HG02970 (cell line): ENCODE data around the gene SHISA8.

Source experiments
- ATAC-seq: cut with Tn5 transposase; IDR thresholded peaks from one replicate; pipeline ENCODE4 v1.9.1; 2021; ENCODE audit warnings: mild to moderate bottlenecking, moderate library complexity, moderate number of reproducible peaks; ENCODE audit not compliant: unreplicated experiment, low FRiP score

Gene SHISA8

DNA sequence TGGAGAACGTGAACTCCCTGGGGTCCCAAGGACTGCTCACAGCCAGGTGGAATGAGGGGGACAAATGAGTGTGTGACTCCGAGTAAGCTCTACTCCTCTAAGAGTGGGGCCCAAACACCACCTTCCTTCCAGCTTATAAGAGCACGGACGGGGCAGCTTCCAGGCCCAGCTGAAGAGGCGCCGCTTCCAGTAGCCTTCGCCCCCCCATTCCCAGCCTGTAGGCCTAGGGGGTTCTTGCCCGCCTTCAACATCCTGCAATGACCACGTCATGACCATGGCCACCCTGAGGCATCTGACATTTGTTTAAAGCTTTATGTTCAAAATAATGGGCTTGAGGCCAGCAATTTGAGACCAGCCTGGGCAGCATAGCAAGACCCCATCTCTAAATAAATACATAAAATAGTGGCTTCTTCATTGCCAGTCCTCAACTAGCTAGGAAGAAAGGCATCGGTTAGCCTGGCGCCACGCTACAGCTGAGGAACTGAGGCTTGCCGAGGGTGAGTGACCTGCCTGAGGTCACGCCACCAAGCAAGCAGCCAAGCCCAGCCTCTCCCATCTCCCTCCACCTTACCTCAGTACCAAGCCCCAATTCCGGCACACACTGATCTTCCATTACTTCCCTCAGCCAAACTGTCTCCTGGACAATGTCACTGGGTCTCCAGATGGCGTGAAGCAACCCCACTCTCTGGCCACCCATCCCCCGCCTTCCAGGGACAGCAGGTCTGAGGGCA, 19.6 kb upstream of the SHISA8 start:
- ATAC-seq = no peak

DNA sequence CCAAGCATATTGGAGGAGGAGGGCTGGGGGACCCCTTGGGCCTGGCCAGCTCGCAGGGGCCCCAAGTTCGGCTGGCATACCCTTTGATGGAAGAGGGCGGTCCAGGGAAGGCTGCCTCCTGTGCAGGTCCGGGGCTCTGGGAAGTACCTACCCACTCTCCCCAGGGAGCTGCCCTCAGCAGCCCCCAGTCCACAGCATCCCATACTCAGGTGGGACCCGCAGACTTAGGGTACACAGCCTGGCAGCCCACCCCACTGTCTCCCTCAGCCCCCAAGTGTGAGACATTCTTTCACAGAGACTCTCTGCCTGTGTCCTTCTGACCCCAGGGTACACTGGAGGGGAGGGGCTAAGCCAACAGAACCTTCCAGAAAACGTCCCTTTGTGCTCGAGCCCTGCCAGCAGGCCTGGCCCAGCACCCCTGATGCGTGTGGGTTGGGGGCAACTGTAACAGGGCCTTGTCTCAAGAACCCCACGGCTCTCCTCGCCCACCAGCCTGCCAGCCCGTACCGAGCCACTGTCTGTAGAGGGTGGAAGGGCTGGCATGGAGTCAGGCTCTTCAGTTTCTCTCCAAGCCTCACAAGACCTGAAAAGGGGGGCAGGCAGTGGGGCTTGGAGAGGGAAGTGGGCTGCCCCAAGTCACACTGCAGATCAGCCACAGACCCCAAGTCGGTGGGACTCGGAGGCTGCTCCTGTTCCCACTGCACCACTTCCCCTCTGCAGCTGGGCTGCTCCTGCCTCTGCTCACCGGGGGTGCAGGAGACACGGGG, 18.7 kb upstream of the SHISA8 start:
- no peak for ATAC-seq

DNA sequence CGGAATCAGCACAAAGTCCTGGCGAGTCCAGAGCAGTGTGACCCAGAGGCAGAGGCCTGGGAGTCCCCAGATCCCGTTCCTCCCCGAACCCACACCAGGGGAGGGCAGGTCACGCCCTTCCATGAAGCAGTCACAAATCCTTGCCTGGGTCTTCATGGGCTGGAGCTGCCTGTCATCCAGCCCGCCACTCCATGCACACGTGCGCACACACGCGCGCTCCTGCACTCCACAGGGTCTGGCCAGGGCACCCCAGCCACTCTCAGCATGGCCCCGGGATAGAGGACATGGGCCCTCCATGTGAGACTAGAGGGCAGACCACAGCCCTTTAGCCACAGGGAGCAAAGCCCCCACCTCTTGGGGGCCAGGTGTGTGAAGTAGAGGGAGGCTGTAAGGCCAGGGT, 17.5 kb upstream of the SHISA8 start:
- ATAC-seq = no peak

DNA sequence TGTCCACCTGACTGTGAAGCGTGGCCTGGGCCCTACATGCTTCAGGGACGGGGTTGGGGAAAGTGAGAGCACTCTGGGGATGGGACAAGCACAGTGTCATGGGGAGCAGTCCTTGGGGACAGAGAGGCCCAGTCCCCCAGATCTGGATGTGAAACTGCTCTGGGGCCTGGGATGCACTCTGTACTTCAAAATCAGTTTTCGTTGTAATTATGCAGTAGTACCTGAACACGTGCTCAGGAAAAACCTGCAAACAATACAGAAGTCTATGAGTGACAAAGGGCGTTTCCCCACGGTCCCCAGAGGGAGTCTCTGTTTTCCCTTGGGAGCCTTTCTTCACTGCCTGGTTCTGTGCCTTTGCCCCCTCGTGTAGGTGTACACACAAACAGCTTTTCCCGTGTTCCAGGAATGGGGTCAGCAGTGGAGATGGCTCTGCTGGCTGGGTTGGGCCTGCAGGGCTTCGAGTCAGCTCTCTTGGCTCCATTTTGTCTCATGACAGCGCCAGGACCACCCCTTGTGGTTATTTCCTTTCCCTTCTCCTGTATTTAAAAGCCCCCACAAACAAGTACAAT, 16.9 kb upstream of the SHISA8 start:
- no peak for ATAC-seq

DNA sequence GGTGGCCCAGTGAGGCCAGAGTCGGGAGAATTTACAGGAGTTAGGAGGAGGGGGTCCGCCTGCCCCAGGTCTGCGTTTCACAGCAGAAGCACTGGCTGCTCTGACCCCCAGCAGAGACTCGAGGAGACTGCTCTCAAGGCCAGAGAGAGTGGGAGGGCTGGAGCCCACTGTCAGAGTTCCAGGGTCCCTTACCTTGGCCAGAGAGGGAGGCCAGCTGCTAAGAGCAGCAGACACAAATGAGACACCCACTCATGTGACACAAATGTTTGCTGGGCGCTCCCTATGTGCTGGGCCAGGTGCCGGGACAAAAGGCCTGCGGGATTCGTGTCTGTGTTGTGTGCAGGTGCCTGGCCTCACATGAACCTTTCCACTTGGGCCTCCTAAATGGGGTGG, 14.5 kb upstream of the SHISA8 start:
- ATAC-seq = no peak

DNA sequence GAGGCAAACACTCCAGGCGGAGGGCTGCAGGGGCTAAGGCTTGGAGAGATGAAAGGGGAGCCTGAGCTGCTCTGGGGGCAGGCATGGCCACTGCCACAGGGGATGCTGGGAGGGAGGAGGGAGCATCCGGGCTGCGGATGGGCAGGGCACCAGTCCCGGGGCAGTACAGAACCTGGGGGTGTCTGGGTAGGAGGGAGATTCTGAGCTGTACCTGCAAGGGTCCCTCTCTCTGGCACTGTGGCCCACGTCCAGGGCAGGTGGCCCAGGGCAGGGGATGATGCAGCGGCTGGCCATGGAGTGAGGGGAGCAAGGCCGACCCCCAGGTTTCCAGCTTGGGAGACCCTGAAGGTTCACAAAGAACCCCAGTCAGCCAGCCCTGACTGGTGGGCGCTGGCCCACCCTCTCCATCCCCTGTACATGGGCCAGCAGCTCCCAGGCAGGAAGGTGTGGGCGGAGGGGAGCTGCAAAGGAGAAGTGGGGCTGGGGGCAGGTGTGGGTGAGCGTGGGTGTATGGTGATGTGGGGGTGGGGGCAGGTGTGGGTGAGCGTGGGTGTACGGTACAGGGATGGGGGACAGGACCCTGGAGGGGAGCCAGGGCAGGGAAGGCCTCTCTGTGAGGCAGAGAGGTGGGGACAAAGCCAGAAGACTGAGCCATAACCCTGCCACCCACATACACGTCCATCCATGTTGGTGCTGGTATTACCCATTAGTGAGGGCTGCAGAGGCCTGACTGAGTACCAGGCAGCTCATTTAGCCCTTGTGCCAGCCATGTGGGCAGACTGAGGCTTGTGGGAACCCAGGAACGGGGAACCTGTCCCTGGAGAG, 13.9 kb upstream of the SHISA8 start:
- no peak for ATAC-seq

DNA sequence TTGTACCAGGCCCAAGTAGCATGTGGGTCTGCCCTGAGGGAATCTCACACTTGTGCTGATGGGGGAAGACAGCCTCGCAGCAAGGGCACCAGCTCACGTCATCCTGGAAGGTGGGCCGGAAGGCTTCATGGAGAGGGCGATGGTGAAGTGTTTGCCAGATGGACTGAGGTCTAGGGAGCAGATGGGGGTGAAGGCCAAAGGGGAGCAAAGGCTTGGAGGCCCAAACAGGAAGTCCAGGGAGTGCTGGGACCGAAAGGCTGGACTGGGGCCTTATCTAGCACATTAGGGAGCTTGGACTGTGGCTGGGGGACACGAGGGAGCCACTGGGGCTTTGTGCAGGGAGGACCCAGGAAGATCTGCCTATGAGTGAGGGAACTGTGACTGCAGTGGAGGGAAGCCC, 12.9 kb upstream of the SHISA8 start:
- ATAC-seq = no peak

DNA sequence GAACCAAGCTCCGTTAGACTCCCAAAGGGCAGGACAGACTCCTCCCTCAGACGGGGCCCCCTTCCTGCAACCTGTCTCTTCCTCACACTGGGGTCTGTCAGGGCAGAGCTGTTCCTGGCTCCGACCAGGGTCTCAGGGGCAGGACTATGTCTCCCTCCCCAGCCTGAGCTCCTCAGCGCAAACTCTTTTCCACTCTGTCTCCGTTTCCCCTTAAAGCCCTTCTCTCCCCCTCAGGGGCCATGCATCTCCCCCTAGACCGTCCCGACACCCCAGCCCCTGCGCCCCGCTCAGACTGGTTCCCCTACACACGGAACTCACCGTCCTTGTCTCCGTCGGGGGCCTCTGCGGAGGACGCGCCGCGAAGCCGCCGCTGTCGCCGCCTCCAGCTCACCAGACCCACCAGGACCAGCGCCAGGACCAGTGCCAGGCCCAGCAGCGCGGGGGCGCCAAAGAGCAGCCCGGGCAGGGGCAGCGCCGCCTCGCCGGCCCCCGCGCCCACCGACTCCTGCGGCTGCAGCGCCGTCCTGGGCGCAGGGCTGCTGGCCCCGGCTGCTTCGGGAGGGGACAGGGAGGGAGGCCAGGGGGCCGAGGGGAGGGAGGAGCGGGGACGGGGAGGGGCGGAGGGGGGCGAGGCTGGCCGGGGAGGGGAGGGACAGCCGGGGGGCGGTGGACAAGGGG, 11.0 kb upstream of the SHISA8 start:
- peak; percentile 39 for ATAC-seq

DNA sequence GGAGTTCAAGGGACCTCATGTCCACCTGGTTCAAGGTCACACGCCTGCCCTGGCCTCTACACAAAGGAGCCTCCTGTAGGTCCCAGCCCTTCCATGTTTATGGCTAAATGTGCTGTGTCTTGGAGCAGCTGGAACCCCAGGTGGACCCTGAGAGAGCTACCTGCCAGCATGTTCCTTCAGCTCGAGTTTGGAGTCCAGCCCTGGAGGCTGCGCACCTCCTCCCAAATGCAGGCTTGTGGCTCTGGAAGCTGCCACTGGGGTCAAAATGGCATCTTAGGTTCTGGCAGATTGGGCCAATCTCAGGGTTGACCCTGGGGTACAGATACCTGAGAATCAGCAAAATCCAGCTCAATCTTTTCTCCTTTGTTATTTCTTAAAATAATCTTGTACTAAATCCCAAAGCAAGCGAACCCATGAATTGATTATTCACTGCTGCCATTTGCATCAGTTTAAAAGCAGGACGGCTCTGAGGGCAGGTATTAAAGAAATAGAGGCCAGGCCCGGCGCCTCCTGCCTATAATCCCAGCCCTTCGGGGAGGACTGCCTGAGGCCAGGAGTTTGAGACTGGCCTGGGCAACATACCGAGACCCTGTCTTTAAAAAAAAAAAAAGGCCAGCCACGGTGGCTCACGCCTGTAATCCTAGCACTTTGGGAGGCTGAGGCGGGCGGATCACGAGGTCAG, 8.9 kb upstream of the SHISA8 start:
- no peak for ATAC-seq

DNA sequence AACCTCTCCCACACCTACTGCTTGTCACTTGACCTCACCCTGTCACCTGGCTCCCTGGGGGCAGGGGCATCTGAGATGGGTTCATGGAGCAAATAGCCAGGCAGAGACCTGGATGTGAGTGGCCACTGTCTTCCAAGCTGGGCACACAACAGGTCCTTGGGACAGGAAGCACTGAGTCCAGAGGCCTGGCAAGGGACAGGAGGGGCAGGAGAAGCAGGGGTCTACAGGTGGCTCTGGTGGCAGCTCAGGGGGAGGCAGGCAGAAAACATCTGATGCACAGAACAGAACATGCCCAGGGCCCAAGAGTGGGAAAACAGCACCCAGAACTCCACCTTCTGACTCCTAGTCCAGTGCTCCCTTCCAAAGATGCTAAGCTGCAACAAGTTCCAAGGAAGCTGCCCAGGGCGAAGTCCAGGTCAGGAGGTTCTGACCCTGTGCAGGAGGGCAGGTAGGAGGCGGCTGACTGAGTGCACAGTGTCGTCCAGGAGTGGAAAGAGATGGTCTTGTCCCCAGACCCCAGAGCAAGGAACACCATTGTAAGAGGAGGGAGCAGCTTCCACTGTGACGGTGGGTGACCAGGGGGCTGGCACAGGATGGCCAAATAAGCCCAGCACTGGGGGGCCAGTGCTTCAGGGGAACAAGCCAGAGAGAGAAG, 8.2 kb upstream of the SHISA8 start:
- no peak for ATAC-seq

DNA sequence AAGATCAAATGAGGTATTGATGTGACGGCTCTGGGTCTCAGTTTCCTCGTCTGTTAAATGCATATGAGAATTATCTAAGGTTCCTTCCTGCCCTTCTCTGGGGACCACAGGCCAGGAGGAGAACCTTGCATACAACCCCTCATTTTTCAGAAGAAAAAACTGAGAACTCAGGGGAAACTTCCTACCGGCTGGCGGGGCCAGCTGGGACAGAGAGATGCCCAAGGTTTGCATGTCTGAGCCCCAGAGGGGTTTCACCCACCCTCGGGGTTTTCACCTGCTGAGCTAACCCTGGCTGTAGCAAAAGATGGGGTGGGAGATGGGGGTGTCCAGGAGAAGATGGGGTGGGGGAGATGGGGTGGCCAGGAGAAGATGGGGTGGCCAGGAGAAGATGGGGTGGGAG, 7.5 kb upstream of the SHISA8 start:
- no peak for ATAC-seq

DNA sequence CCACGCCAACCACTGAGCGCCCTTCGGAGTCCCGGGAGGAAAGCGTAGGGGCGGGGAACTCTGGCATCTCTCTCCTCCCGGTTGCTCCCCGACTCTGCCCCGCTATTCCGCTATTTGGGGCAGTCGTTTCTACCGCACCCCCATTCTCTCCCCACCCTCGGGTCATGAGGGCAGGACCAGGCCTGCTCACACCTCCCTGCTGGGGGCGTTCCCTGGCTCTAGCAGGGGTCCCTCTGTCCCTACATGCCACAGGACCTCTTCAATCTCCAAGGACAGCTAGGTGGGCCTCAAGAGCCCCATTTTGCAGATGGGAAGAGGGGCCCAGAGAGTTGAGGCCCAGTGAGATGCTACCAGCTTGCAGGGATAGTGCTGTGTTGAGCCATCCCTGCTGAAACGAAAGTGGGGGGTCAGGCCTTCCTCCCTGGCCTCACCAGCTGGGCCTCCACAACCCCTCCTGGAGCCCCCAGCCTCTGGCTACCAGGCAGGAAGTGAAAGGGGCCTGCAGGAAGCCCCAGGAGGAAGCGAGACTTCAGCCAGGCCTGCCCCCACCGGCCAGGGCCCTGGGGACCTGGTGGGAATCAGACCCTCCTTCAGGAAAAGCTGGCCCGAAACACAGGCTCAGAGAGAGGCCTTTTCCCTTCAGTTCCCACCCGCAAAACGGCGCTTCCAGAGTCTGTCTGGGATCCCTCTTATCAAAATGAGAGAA, 5.5 kb upstream of the SHISA8 start:
- ATAC-seq = peak; percentile 21

DNA sequence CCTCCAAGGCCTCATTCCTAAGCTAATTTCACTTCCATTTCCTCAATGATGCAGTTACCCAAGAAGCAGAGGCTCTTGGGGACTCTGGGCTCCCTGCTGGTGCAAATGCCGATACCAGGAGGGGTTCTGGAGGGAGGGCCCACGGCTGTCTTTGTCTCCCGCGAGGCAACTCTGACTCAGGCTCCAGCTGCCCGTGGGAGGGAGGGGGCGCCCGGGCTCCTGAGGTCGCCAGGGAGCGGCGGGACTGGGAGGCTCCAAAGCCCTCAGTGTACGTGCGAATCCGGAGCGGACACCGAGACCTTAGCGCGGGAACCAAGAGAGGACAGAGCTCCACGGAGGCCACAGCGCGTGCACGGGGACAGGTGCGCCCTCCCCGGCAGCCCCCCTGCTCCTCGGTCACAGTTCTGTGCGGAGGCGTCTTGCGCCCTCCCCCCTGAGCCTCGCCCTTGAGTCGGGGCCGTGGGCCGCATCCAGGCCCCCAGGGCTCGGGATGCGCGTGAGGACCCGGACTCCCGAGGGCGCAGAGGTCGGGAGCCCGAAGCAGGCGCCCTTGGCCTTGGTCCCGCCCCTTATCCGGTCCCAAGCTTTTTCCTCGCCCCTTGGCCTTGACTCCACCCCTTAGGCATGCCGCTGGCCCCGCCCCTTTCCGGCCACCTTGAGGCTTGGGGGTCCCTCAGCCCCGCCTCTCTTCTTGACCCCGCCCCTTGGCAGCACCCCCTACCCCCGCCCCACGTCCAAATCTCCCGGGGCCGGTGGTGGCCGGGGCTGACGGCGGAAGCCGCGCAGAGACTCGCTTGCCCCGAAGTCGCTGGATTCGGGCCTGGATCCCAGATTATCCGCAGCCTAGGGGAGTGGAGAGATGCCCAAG, 4.7 kb upstream of the SHISA8 start:
- ATAC-seq = peak; percentile 60

DNA sequence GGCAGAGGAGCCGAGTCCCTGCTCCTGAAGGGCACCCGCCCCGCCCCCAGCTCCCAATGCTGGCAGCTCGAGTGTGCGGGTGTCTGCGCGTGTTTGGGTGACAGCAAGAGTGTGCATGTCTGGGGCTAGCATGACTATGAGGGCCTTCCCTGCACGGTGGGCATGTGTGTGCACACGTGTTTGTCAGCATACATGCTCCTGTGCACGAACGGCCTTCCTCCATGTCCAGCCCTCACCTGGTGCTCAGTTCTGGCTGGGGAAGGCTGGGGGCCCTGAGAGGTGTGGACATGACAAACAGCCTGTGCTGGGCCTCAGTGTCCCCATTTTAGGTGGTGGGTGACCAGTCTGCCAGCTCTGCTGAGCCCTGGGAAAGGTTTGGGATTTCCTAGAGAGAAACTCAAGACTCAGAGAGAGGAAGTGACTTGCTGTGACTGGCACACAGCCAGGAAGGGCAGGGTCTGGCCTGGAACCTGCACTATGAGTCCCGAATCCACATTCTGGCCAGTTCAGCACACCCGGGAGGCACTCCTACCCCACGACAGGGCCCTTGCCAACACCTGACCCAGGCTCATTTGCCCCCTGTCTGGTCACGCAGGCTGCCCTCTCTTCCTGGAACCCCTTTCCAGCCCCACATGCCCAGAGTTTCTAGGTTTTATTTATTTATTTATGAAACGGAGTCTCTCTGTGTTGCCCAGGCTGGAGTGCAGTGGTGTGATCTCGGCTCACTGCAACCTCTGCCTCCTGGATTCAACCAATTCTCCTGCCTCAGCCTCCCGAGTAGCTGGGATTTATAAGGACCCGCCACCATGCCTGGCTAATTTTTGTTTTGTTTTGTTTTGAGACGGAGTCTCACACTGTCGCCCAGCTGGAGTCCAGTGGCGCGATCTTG, 3.3 kb upstream of the SHISA8 start:
- ATAC-seq = no peak

DNA sequence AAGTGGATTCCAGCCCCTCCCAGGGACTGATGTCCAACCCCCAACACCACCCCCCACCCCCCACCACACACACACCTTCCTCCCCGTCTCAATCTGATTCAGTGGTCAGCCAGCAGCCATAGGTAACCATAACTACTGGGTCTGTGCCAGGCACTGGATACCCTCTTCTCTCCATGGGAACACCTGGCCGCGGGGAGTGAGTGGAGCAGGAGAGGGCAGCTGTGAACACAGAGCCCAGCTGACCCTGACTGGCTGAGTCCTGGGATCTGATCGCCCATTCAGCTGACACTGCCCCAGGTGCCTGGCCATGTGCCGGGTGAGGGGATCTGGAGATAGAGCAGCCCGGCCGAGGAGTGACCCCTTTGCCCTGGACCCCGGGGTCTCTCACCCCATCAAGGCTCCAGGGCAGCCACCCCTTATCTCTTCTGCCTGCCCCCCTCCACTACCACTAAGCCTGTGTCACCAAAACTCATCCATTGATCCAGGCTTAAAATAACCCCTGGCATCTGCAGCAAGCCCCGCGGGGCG, 2.6 kb upstream of the SHISA8 start:
- no peak for ATAC-seq

DNA sequence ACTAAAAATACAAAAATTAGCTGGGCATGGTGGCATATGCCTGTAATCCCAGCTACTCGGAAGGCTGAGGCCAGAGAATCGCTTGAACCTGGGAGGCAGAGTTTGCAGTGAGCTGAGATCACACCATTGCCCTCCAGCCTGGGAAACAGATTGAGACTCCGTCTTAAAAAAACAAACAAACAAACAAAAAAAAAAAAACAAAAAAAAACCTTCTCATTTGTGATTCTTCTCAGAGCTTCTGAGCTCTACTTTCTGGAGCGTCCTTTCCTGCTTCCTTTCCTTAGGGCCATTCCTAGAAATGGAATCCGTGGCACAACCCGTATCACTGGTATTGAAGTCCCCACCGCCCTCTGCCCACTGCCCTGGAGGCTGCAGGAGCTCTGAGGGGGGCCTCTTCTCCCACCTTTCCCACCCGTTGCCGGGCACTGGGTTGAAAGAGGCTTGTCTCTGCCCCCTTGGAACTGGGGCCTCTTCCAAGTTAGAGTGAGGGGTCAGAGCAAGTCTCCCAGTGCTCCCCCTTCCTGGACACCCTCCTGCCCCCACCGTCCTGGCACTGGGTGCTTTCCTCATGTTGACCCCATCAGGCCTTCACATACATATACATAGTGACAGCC, 2.0 kb upstream of the SHISA8 start:
- no peak for ATAC-seq
